Activated CD8-positive, alpha-beta memory T cell treated with anti-CD3 and anti-CD28 coated beads for 4 hours (primary cell): Measurements from ENCODE around the gene TRIM47.

ENCODE experiments used
- DNase-seq, 2 donors: peaks; one replicate each; pipeline ENCODE4 v3.0.0-alpha.2; 2020; ENCODE audit warnings: low read depth in 2 of 2

TRIM47 gene

GRCh38 chr17:75878174-75878998 is at the start of gene TRIM47:
Gene TRIM47, minus strand, starts transcription at chr17:75878581. Its CDS starts 33 bp downstream, at chr17:75878548.
- DNase-seq, result no peak

- no peak for DNase-seq
Measured at GRCh38 chr17:75927286-75927922, 49.0 kb upstream of the TRIM47 start.

- no peak for DNase-seq
Measured at GRCh38 chr17:75926456-75926855, 48.1 kb upstream of the TRIM47 start.

- no peak for DNase-seq
Measured at GRCh38 chr17:75925912-75926311, 47.5 kb upstream of the TRIM47 start.

- no peak for DNase-seq
Measured at GRCh38 chr17:75925103-75925502, 46.7 kb upstream of the TRIM47 start.

GRCh38 chr17:75922963-75923874 is 44.8 kb upstream of the TRIM47 start:
- no peak for DNase-seq

GRCh38 chr17:75922173-75922961 is 44.0 kb upstream of the TRIM47 start:
- no peak for DNase-seq

- DNase-seq, result no peak
Measured at GRCh38 chr17:75921596-75921995, 43.2 kb upstream of the TRIM47 start.

- DNase-seq, result no peak
Measured at GRCh38 chr17:75920045-75920560, 41.7 kb upstream of the TRIM47 start.

GRCh38 chr17:75919611-75920010 is 41.2 kb upstream of the TRIM47 start:
- no peak for DNase-seq

GRCh38 chr17:75917917-75918445 is 39.6 kb upstream of the TRIM47 start:
- no peak for DNase-seq

GRCh38 chr17:75917141-75917916 is 38.9 kb upstream of the TRIM47 start:
- no peak for DNase-seq

- DNase-seq, result no peak
Measured at GRCh38 chr17:75915268-75915667, 36.9 kb upstream of the TRIM47 start.

GRCh38 chr17:75914643-75915267 is 36.4 kb upstream of the TRIM47 start:
- DNase-seq, result no peak

GRCh38 chr17:75913537-75914210 is 35.3 kb upstream of the TRIM47 start:
- no peak for DNase-seq

GRCh38 chr17:75910699-75911098 is 32.3 kb upstream of the TRIM47 start:
- DNase-seq, result no peak

GRCh38 chr17:75909812-75910274 is 31.5 kb upstream of the TRIM47 start:
- no peak for DNase-seq

- DNase-seq, result no peak
Measured at GRCh38 chr17:75909051-75909811, 30.9 kb upstream of the TRIM47 start.
